H4 (cell line): Measurements from ENCODE around the gene TMEM217. TPM values are rescaled to one million over a fixed set of nuclear protein-coding genes. Genes with fewer than 3 reads are reported as not detected.

Source experiments
- DNase-seq: peaks from one replicate; pipeline ENCODE4 v3.0.0-alpha.2; 2015; ENCODE audit warnings: low spot score
- total RNA-seq: library from RNA; depleted of rRNA; stranded (reverse); fragments of >200 nt; shearing (Covaris generic); gene quantifications from 2 replicates; pipeline ENCODE4 v1.2.3, GENCODE V29; 2014

The TMEM217 gene
- total RNA-seq, 1 experiment from 2014 or later, result 1.1 TPM

- peak; percentile 98 for DNase-seq
Observed at GRCh38 chr6:37244430-37245310, 13.3 kb downstream of the TMEM217 start.

DNA sequence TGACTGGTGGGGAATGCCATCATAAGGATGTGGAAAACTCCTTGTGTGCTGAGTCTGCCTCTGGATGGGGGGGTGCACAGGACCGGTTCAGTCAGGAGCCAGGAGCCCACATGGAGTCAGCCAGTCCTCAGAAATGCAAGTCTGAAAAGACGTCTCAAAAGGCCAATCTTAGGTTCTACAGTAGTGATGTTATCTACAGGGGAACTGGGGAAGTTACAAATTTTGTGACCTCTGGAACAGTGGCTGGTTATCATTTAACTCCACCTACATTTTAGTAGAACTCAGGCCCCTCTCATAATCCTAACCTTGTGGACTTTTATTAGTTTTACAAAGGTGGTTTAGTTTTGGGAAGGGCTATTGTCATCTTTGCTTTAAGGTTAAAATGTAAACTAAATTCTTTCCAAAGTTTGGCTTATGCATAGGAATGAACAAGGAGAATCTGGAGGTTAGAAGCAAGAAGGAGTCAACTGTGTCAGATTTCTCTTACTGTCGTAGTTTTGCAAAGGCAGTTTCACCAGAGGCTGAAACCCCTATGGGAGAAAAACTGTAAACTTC lies 14.1 kb downstream of the TMEM217 start:
- DNase-seq, result no peak

- no peak for DNase-seq
Observed at GRCh38 chr6:37243131-37243815, 14.7 kb downstream of the TMEM217 start.

DNA sequence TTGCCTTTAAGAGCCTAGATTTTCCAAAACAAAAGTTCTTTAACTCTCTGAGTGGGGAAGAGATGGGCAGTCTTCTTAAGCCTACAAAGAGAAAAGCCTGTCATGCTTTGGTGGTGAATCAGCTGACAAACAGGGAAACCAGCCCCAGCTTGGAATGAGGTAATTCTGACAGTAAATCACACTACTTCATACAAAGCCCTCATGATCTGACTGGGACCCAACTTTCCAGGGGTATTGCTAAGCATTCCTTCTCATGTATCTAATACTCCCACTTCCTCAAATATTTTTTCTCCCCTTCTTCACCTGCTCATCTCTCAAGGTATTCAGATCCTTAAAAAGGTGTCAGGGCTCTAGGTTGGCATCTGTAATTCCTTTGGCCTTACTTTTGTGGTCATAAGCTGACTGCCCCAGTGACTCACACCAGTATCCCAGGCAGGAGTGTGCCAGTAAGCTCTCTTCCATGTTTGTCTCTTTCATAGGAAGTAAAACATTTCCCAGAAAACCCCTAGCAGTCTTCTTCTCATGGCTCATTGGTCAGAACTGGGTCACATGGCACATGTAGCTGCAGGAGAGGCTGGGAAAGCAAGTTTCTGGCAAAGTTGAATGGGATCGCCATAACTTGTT lies 15.4 kb downstream of the TMEM217 start:
- peak; percentile 87 for DNase-seq

GRCh38 chr6:37241775-37242428 lies 16.0 kb downstream of the TMEM217 start:
- no peak for DNase-seq

GRCh38 chr6:37241131-37241530 lies 16.8 kb downstream of the TMEM217 start:
- no peak for DNase-seq

GRCh38 chr6:37239950-37240713 lies 17.8 kb downstream of the TMEM217 start:
- DNase-seq, result peak; percentile 59

GRCh38 chr6:37239526-37239925 lies 18.4 kb downstream of the TMEM217 start:
- DNase-seq, result no peak

- DNase-seq, result no peak
Observed at GRCh38 chr6:37238381-37238780, 19.6 kb downstream of the TMEM217 start.

DNA sequence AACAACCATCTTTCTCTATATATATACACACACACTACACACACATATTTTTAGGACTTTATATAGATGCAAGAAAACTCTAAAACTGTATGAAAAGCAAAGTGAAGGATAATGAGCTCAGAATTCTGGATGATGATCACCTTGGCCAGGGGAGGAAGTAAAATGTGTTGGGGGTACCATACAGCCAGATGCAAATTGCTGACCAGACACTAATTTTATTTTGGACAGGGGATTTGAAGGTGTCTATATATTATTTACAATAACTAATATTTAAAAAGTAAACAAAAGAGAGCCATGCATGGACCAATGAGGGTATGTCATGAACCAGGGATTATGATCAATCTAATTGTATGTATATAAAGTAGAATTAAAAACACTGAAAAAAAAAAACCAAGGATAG lies 20.2 kb downstream of the TMEM217 start:
- DNase-seq, result no peak

DNA sequence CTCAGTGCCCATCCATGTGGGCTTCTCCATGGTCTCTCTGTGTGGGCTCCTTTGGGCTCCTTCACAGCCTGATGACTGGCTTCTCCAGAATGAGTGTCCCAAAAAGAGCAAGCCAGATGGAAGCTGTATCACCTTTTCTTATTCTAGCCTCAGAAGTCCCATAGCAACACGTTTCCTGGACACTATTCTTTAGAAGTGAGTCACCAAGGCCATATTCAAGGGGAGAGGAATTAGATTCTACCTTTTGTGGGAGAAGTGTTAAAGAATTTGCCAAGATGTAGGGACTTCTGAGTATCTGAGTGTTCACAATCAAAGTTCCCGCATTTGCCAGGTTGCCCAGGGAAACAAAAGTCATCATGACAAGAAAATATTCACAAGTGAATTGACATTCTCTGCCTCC lies 21.0 kb downstream of the TMEM217 start:
- no peak for DNase-seq

DNA sequence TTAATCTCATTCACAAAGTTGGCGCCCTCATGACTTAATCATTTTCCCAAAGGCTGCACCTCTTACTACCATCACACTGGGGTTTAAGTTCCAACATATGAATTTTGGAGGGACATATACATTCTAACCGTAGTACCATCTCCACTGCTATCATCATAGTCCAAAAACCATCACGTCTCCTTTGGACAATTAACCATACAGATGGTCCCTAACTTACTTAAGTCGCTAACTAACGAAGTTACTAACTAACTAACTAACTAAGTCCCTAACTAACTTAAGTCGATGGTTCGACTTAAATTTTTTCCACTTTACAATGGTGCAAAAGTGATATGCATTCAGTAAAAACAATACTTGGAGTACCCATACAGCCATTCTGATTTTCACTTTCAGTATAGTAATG lies 24.4 kb downstream of the TMEM217 start:
- DNase-seq, result no peak

DNA sequence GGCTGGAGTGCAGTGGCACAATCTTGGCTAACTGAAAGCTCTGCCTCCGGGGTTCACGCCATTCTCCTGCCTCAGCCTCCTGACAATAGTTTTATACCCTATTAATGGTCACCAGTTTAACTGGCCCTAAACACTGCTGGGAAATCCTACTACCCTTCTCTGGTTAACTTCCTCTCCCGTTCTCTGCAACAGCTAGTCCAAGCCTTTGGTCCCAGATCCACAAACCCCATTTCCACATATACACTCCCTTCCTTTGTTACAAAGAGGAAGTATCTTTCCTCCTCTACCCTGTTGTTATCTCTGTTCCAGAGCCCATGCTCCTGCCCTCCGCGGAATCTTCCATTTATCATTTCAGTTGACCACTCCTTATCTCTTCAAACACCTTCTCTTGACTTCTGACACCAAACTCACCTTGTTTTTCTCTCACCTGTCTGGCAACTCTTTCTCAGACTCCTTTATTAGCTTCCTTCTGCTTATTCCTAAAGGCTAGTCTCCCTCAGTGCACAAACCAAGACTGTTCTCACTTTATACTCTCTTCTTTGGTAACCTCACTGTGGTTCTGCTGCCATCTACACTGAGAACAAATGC lies 25.4 kb downstream of the TMEM217 start:
- DNase-seq, result no peak

DNA sequence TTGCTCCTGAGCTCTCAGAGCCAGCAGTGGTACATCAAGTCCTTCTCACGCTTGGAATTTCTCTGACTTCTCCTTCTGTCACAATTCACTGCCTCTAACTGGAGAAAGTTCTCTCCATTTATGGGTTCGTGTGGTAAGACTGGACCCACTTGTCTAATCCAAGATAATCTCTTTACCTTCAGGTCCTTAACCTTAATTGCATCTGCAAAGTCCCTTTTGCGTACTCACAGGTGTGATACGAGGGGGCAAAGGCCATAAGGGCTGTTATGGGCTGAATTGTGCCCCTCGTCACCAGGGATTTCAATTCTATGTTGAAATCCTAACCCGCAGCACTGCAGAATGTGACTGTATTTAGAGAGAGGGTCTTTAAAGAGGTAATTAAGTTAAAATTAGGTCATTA lies 27.8 kb downstream of the TMEM217 start:
- DNase-seq, result no peak

GRCh38 chr6:37225350-37226169 lies 32.4 kb downstream of the TMEM217 start:
- DNase-seq, result no peak

GRCh38 chr6:37222992-37223391 lies 35.0 kb downstream of the TMEM217 start:
- DNase-seq, result no peak

DNA sequence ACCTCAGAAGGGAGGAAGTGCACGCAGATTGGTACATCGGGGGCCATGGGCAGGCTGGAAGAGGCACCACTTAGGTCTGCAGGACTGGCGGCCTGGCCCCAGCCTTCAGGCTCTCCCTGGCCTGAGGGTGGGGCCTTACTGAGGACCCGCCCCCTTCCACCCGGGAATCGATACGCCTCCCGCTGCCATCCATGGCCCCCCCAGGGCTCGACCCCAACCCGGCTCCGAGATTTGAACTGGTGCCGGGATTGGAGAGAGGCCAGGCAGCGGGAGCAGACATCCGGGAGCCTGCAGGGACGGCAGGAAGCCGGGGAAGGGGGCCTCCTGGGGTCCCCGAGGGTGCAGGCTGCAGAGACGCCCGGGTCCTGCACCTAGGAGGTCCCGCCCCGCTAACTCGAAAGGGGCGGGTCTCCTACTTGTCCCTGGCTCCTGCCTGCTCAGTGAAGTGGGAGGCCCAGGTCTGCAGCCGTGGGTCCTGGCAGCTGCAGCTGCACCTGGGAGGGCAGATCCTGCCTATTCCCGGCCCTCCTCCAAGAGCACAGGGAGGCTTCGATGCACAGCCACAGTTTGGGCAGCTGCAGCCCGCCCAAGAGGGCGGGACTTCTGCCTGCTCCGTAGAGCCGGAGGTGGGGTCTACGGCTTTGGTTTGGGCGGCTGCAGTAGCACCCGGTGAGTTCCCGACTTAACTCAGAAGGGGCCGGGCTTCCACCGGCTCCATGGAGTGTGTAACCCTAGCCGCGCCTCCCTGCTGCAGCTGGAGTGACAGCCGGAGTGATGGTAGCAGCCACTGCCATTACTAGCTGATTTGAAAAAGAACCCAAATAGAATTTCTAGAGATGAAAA lies 35.6 kb downstream of the TMEM217 start:
- peak; percentile 86 for DNase-seq

DNA sequence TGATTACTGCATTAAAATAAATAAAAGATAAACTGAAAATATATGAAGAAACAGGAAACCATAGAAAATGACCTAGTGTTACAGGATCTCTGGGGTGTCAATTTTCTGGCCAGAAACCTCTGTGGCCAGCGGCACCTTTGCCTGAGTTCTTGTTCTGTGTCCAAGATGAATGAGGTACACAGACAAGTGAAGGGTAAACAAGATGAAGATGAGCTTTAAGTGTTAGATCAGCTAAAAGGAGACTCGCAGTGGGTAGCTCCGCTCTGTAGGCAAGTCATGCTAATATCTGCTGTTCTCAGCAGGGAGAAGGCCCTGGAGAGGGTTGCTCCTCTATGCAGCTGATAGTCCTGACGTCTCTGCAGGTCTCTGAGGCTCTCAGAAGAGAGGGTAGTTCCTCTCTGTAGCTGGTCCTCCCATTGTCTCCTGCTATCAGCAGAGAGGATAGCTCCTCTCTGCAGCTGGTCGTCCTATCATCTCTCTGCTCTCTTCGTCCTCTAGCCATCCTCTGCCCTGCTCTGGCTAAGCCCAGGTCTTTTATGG lies 36.3 kb downstream of the TMEM217 start:
- DNase-seq, result no peak

GRCh38 chr6:37218511-37218910 lies 39.4 kb downstream of the TMEM217 start:
- DNase-seq, result no peak
